Measurements from ENCODE around the gene RIPK1.
A peak's percentile ranks its signal among the peaks of the same experiment; 100 is the strongest.

The RIPK1 gene

GRCh38 chr6:3119040-3119723 is 50.9 kb downstream of the RIPK1 start:
- H3K36me3 ChIP-seq (ENCODE audit: control insufficient read depth, insufficient read depth, low read length): peaks cover 16% of the 10 kb centered on the region
- H3K27ac ChIP-seq (ENCODE audit: low read depth, low read length): peak overlapping the region; percentile 100
- H3K4me1 ChIP-seq (ENCODE audit: control insufficient read depth, insufficient read depth, low read length): peaks cover 15% of the 10 kb centered on the region
- H3K27me3 ChIP-seq (ENCODE audit: control insufficient read depth, insufficient read depth, low read length): no peaks in the 10 kb centered on the region
- H3K9ac ChIP-seq (ENCODE audit: low read depth, low read length): peak overlapping the region; percentile 86
- H3K9me3 ChIP-seq (ENCODE audit: control insufficient read depth, insufficient read depth, low read length): no peaks in the 10 kb centered on the region
- peak overlapping the region; percentile 97 for H3K4me3 ChIP-seq (ENCODE audit: low read depth, low read length)

DNA sequence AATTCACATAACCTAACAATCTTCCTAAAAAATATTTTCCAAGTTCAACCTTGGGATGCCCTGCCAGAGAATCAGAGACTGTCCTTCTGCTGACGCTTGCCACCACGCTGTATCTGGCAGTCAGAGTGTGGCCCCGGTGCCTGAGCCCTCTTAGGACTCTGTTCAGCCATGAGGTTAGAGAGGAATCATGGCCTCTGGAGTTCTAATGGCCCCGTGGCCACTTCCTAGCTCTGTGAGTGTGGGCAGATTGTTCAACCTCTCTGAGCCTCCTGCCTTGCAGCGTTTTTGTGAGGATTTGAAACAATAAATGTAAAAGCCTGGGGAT is 52.4 kb downstream of the RIPK1 start:
- H3K27ac ChIP-seq (ENCODE audit: low read depth, low read length): no peak overlapping the region
- H3K9me3 ChIP-seq (ENCODE audit: control insufficient read depth, insufficient read depth, low read length): no peaks in the 10 kb centered on the region
- no peak overlapping the region for H3K9ac ChIP-seq (ENCODE audit: low read depth, low read length)
- no peak overlapping the region for H3K4me3 ChIP-seq (ENCODE audit: low read depth, low read length)
- no peaks in the 10 kb centered on the region for H3K27me3 ChIP-seq (ENCODE audit: control insufficient read depth, insufficient read depth, low read length)
- H3K4me1 ChIP-seq (ENCODE audit: control insufficient read depth, insufficient read depth, low read length): peaks cover 15% of the 10 kb centered on the region
- H3K36me3 ChIP-seq (ENCODE audit: control insufficient read depth, insufficient read depth, low read length): peaks cover 5% of the 10 kb centered on the region; the same call in 1 of the 2 replicates

- peaks cover 10% of the 10 kb centered on the region for H3K36me3 ChIP-seq (ENCODE audit: control insufficient read depth, insufficient read depth, low read length)
- H3K27me3 ChIP-seq (ENCODE audit: control insufficient read depth, insufficient read depth, low read length): no peaks in the 10 kb centered on the region
- no peaks in the 10 kb centered on the region for H3K9me3 ChIP-seq (ENCODE audit: control insufficient read depth, insufficient read depth, low read length)
- H3K4me1 ChIP-seq (ENCODE audit: control insufficient read depth, insufficient read depth, low read length): peaks cover 11% of the 10 kb centered on the region
- no peak overlapping the region for H3K27ac ChIP-seq (ENCODE audit: low read depth, low read length)
- no peak overlapping the region for H3K9ac ChIP-seq (ENCODE audit: low read depth, low read length)
- H3K4me3 ChIP-seq (ENCODE audit: low read depth, low read length): no peak overlapping the region
These were observed 54.5 kb downstream of the RIPK1 start for GRCh38 chr6:3122823-3123182.

- Histone ChIP-seq H3K4me1 (ENCODE audit: control insufficient read depth, insufficient read depth, low read length) (peaks cover 2% of the 10 kb centered on the region), H3K36me3 (ENCODE audit: control insufficient read depth, insufficient read depth, low read length) (peaks cover 28% of the 10 kb centered on the region), H3K9ac (ENCODE audit: low read depth, low read length) (no peak overlapping the region), H3K4me3 (ENCODE audit: low read depth, low read length) (no peak overlapping the region), H3K27me3 (ENCODE audit: control insufficient read depth, insufficient read depth, low read length) (no peaks in the 10 kb centered on the region), H3K9me3 (ENCODE audit: control insufficient read depth, insufficient read depth, low read length) (no peaks in the 10 kb centered on the region), H3K27ac (ENCODE audit: low read depth, low read length) (no peak overlapping the region)
These were observed 56.4 kb downstream of the RIPK1 start for GRCh38 chr6:3124667-3125066.

DNA sequence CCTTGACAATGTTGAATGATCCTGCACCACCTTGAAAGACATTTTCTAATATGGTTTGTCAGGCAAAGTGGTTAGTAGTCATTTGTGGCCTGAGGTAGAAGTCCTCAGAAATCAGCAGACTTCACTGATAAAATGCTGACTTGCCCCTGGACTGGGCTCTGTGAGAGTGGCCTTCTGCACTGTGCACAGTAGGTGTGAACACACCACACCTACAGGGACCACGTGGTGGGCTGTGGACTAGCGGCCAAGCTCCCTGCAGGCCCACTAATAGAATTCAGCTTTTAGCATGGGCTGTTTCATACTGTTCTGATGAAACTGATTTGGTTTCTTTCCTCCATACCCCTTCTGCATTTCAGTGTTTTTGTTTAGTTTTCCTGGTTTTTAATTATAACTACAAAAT is 57.5 kb downstream of the RIPK1 start:
- Histone ChIP-seq H3K9ac (ENCODE audit: low read depth, low read length) (no peak overlapping the region), H3K27ac (ENCODE audit: low read depth, low read length) (no peak overlapping the region), H3K27me3 (ENCODE audit: control insufficient read depth, insufficient read depth, low read length) (no peaks in the 10 kb centered on the region), H3K4me1 (ENCODE audit: control insufficient read depth, insufficient read depth, low read length) (no peaks in the 10 kb centered on the region), H3K36me3 (ENCODE audit: control insufficient read depth, insufficient read depth, low read length) (peaks cover 38% of the 10 kb centered on the region), H3K9me3 (ENCODE audit: control insufficient read depth, insufficient read depth, low read length) (no peaks in the 10 kb centered on the region), H3K4me3 (ENCODE audit: low read depth, low read length) (no peak overlapping the region)

GRCh38 chr6:3128356-3129108 is 60.2 kb downstream of the RIPK1 start:
- H3K27me3 ChIP-seq (ENCODE audit: control insufficient read depth, insufficient read depth, low read length): no peaks in the 10 kb centered on the region
- no peak overlapping the region for H3K4me3 ChIP-seq (ENCODE audit: low read depth, low read length)
- H3K36me3 ChIP-seq (ENCODE audit: control insufficient read depth, insufficient read depth, low read length): peaks cover 60% of the 10 kb centered on the region
- H3K4me1 ChIP-seq (ENCODE audit: control insufficient read depth, insufficient read depth, low read length): no peaks in the 10 kb centered on the region
- no peaks in the 10 kb centered on the region for H3K9me3 ChIP-seq (ENCODE audit: control insufficient read depth, insufficient read depth, low read length)
- H3K9ac ChIP-seq (ENCODE audit: low read depth, low read length): no peak overlapping the region
- H3K27ac ChIP-seq (ENCODE audit: low read depth, low read length): no peak overlapping the region

DNA sequence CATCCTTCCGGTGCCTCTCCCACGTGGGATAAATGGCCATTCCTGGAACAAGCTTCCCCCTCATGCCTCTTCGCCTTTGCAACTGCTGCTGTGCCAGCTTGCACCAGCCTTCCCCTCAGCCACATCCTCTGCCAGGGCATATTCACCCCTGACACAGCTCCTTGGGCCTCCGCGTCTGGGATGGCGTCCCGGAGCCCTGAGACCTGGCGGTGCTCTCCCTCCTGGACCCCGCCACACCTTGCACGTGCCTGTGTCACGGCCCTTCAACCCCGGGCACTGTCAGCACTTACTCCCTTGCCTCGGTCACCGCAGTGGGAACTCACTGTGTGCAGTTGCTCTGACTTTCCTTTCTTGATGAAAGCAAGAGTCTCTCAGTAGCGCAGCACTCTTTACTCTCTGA is 63.4 kb downstream of the RIPK1 start:
- Histone ChIP-seq H3K9me3 (ENCODE audit: control insufficient read depth, insufficient read depth, low read length) (no peaks in the 10 kb centered on the region), H3K4me3 (ENCODE audit: low read depth, low read length) (no peak overlapping the region), H3K4me1 (ENCODE audit: control insufficient read depth, insufficient read depth, low read length) (0 out of 2 replicates have a peak, but pooled peaks cover 8% of the 10 kb centered on the region), H3K36me3 (ENCODE audit: control insufficient read depth, insufficient read depth, low read length) (peaks cover 86% of the 10 kb centered on the region), H3K27ac (ENCODE audit: low read depth, low read length) (no peak overlapping the region), H3K27me3 (ENCODE audit: control insufficient read depth, insufficient read depth, low read length) (no peaks in the 10 kb centered on the region), H3K9ac (ENCODE audit: low read depth, low read length) (no peak overlapping the region)

DNA sequence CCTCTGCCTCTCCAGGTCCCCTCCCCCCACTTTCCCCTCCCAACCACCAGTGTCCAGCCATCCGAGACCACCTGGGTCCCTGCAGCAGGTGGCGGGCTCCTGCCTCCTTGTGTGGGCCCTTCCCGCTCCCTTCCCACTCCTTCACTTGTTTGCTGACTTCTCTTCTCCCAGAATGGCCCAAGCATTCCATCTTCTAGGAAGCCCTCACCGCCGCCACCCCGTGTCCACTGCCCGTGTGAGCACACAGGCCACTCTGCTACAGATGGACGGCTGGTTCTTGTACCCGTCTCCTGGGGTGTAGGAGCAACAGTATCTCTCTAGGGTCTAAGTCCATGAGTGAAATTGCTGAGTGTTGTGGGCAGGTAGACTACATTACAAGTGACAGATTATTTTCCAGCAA is 65.2 kb downstream of the RIPK1 start:
- Histone ChIP-seq H3K27ac (ENCODE audit: low read depth, low read length) (no peak overlapping the region), H3K9ac (ENCODE audit: low read depth, low read length) (no peak overlapping the region)

DNA sequence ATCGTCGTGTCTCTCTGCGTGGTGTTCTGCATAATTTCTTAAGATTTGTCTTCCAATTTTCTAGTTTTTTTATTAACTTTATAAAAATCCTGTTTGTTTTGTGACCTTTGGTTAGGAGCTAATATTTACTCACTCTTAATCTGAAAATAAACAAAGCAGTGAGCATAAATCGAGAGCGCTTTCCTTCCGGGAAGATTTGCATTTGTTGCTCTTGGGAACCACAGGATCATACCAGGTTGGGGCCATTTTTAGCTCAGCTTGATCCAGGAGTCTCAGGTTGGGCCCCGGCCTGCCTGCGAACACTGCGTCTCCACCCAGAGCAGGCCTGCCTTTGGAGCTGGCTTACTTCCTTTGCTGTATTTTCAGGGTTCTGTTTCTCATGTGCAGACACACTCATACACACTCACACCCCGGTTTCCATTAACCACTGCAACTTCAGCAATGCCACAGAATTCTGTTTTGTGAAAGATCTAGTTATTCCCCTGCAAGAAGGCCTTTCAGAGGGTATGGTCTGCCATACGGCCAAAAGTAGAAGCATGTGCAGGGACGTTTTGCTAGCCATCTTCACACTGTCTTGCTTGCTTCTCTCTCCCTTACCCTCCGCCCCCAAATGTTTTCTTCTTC is 67.5 kb downstream of the RIPK1 start:
- peak overlapping the region; percentile 31 for H3K27ac ChIP-seq (ENCODE audit: low read depth, low read length)
- no peaks in the 10 kb centered on the region for H3K27me3 ChIP-seq (ENCODE audit: control insufficient read depth, insufficient read depth, low read length)
- H3K9ac ChIP-seq (ENCODE audit: low read depth, low read length): no peak overlapping the region
- H3K4me1 ChIP-seq (ENCODE audit: control insufficient read depth, insufficient read depth, low read length): 0 out of 2 replicates have a peak, but pooled peaks cover 9% of the 10 kb centered on the region
- H3K36me3 ChIP-seq (ENCODE audit: control insufficient read depth, insufficient read depth, low read length): peaks cover 92% of the 10 kb centered on the region
- H3K4me3 ChIP-seq (ENCODE audit: low read depth, low read length): no peak overlapping the region
- no peaks in the 10 kb centered on the region for H3K9me3 ChIP-seq (ENCODE audit: control insufficient read depth, insufficient read depth, low read length)

More for the DNA sequence above, 65.2 kb downstream of the RIPK1 start:
- Histone ChIP-seq H3K4me3 (ENCODE audit: low read depth, low read length) (no peak overlapping the region), H3K27me3 (ENCODE audit: control insufficient read depth, insufficient read depth, low read length) (no peaks in the 10 kb centered on the region), H3K36me3 (ENCODE audit: control insufficient read depth, insufficient read depth, low read length) (peaks cover 92% of the 10 kb centered on the region), H3K9me3 (ENCODE audit: control insufficient read depth, insufficient read depth, low read length) (no peaks in the 10 kb centered on the region), H3K4me1 (ENCODE audit: control insufficient read depth, insufficient read depth, low read length) (0 out of 2 replicates have a peak, but pooled peaks cover 9% of the 10 kb centered on the region)

DNA sequence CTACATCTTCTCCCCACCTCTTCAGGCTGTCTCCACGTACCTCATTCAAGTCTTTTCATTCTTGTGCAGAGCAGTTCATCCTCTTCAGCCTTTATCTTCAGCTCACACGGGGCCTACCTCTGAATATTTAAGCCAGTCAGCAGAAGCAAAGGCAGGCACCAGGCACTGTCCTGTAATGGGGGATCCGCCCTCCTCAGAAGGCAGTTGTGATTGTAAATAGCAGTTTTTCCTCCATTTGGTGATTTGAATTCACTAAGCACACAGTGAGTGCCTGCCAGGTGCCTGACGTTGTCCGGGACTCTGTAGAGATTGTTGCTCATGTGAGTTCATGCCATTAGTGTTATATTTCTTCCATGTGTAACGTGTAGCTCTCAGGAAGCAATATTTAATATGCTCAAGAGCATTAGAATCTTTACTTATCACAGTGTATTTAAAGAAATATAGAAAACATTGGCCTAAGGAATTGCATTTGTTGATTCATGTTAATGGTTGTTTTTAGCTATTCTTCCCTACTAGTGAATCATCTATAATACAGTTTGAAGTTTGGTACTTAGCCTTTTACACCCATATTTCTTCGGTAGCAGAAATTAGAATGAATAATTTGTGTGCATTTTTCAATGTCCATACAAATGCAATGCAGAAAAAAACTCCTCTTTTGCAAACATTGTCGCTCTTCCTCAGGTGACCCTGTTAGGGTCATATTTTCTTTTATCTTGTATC is 68.2 kb downstream of the RIPK1 start:
- Histone ChIP-seq H3K9me3 (ENCODE audit: control insufficient read depth, insufficient read depth, low read length) (no peaks in the 10 kb centered on the region), H3K4me3 (ENCODE audit: low read depth, low read length) (no peak overlapping the region), H3K4me1 (ENCODE audit: control insufficient read depth, insufficient read depth, low read length) (0 out of 2 replicates have a peak, but pooled peaks cover 9% of the 10 kb centered on the region), H3K9ac (ENCODE audit: low read depth, low read length) (no peak overlapping the region), H3K27me3 (ENCODE audit: control insufficient read depth, insufficient read depth, low read length) (no peaks in the 10 kb centered on the region), H3K27ac (ENCODE audit: low read depth, low read length) (no peak overlapping the region), H3K36me3 (ENCODE audit: control insufficient read depth, insufficient read depth, low read length) (peaks cover 92% of the 10 kb centered on the region)
